ENCODE results near the gene UGT2B7.

The UGT2B7 gene

DNA sequence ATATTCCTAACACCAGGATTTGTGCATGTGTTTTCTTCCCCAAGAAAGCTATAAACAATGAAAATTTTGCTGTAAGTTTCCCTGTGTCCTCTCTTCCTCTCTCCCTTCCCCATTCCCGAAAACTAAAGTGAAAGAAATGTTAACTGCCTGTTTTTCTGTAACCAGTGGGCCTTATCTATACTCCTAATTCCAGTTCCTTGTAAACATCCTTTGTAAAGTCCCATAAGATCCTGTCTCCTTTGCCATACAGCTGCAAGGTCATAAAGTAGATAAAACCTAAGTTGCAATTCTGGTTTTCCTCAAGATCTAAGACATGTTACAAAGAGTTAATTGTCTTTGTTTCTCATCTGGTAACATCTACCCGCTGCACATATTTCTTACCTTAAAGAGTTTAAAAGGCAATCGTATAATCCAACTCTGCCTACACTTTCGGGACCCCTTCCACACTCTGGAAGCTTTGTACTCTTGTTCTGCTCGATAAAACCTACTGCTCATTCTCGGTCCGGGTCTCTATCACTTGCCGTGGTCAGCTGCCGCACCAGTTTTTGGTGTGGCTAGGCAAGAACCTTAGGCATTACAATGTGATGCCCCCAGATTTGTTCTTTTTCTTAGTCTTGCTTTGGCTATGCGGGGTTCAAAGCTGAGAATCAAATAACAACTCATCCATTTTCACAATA lies 20.5 kb downstream of the UGT2B7 start:
- ChIA-PET POLR2A (no interaction called here), CTCF (interaction anchor here (1.2 kb wide), 1 partner anchor 10 kb away, joined by 4 read pairs; no protein-coding TSS in a partner anchor)
- TF ChIP-seq, protein P1, sequence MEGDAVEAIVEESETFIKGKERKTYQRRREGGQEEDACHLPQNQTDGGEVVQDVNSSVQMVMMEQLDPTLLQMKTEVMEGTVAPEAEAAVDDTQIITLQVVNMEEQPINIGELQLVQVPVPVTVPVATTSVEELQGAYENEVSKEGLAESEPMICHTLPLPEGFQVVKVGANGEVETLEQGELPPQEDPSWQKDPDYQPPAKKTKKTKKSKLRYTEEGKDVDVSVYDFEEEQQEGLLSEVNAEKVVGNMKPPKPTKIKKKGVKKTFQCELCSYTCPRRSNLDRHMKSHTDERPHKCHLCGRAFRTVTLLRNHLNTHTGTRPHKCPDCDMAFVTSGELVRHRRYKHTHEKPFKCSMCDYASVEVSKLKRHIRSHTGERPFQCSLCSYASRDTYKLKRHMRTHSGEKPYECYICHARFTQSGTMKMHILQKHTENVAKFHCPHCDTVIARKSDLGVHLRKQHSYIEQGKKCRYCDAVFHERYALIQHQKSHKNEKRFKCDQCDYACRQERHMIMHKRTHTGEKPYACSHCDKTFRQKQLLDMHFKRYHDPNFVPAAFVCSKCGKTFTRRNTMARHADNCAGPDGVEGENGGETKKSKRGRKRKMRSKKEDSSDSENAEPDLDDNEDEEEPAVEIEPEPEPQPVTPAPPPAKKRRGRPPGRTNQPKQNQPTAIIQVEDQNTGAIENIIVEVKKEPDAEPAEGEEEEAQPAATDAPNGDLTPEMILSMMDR (IDR thresholded peaks at IDR 0.05; ENCODE audit: control extremely low read depth, extremely low read depth, low read depth, missing control alignments): no peak
- no peak for DNase-seq (ENCODE audit: extremely low spot score)

DNA sequence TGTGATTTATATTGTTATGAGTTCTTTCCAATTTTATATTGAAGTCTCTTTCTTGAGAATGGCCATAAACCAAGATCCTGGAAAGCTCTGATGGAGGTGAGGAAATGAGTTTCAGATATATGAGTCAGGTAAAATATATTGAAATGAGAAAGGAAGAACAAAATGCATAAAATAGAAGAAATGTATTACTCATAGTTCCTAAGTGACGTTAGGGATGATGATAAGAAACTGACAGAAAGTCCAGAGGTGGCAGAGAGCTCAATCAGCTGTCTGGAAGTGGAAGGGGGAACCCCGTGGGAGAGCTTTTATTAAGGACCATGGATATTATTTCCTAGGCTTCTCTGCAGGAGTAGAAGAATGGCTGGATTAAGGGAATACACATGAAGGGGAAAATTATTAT lies 24.6 kb downstream of the UGT2B7 start:
- CTCF ChIA-PET: no interaction called here
- DNase-seq (ENCODE audit: extremely low spot score): no peak
- TF ChIP-seq, protein P1 (IDR thresholded peaks at IDR 0.05; ENCODE audit: control extremely low read depth, extremely low read depth, low read depth, missing control alignments): no peak
- POLR2A ChIA-PET: no interaction called here

DNA sequence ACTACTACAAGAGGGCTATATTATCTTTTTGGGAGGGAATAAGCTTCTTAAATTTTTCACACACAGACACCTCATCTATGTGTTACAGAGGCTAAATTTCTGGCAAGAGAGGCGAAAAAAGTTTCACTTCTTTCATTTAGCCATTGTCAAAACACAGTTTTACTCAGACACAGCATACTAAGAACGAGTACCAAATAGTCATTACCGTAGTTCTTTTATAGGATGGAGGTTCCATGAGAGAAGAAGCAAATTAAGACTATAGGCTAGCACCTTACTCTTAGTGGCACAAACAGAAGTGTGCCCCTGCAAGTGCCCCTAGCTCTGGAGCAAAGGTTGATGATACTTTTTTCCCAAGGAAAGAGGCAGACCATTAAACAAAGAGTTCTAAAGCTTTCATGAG lies 26.2 kb downstream of the UGT2B7 start:
- ChIA-PET POLR2A (no interaction called here), CTCF (interaction anchor here (2.0 kb wide), 1 partner anchor 15 kb away, joined by 5 read pairs; no protein-coding TSS in a partner anchor)
- no peak for DNase-seq (ENCODE audit: extremely low spot score)
- TF ChIP-seq, protein P1 (IDR thresholded peaks at IDR 0.05; ENCODE audit: control extremely low read depth, extremely low read depth, low read depth, missing control alignments): no peak

DNA sequence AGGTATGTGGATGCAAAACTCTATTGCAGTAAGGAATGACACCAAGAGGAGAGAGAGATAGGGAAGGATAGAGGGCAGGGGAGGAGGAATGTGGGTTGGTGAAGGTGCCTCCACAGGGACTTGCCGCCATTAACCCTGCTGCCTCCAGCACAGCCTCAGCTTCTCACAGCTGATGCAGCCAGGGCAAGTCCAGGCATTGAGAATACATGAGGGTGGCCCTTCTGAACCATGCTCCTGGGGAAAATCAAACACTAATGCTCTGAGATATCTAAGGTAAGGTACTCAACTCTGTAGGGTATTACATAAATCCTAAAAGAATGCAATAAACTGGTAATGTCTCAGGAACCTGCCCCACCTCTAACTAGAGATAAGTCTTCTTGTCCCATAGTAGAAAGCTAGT lies 28.7 kb downstream of the UGT2B7 start:
- TF ChIP-seq, protein P1 (IDR thresholded peaks at IDR 0.05; ENCODE audit: control extremely low read depth, extremely low read depth, low read depth, missing control alignments): no peak
- DNase-seq (ENCODE audit: extremely low spot score): no peak
- ChIA-PET CTCF (no interaction called here), POLR2A (no interaction called here)

DNA sequence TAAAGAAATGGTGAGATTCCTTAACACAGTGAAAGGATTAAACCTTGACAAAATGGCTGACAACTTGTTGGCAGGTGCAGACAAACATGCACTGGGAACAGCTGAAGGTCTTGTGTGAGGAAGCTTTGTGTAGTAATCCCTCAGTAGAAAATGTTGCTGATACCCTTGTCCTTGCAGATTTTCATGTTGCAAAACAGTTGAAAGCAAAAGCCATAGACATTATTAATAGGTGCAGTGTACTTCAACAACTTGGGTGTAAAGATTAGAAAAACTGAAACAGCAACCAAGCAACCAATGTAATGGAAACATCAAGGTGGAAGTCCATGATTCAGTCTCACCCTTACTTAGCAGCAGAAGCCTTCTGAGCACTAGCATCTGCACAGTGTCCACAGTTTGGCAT lies 29.8 kb downstream of the UGT2B7 start:
- TF ChIP-seq, protein P1 (IDR thresholded peaks at IDR 0.05; ENCODE audit: control extremely low read depth, extremely low read depth, low read depth, missing control alignments): no peak
- ChIA-PET POLR2A (no interaction called here), CTCF (interaction anchor here (1.1 kb wide), 1 partner anchor 9 kb away, joined by 4 read pairs; no protein-coding TSS in a partner anchor)
- no peak for DNase-seq (ENCODE audit: extremely low spot score)

DNA sequence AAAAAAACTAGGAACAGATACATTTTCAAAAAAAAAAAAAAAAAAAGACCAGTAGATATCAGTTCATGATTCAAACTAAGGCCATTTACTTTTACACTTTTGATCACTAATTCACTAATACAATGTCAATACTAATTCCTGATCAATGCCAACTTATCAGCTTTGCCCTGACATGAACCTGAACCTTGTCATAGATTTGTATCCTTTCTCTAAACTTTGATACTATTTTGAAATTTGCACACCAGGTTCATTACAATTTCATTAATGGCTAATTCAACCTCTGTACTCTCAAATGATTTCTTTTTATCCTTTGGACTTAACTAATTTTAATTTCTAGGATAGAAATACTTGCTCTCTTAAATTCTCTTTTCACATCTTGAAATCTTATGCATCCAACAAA lies 37.7 kb downstream of the UGT2B7 start:
- ChIA-PET CTCF (no interaction called here), POLR2A (no interaction called here)
- TF ChIP-seq, protein P1 (IDR thresholded peaks at IDR 0.05; ENCODE audit: control extremely low read depth, extremely low read depth, low read depth, missing control alignments): no peak
- no peak for DNase-seq (ENCODE audit: extremely low spot score)
